Gastrocnemius medialis (tissue), 4 donors: ENCODE measurements around the gene CDCA4. TPM values are rescaled to one million over a fixed set of nuclear protein-coding genes. Genes with fewer than 3 reads are reported as not detected.
A peak's percentile ranks its signal among the peaks of the same experiment; 100 is the strongest.

ENCODE experiments used
- ATAC-seq, 2 donors: fragments of 150-250 bp; one replicate each; pipeline ENCODE4 v1.9.1; 2016
- DNase-seq, 2 donors: peaks; one replicate each; pipeline ENCODE4 v3.0.0-alpha.2; 2019
- H3K27ac ChIP-seq, 4 donors: fragments of 200-600 bp; sonication (generic); 1 replicate in 1 of 4; 2 replicates in 3 of 4; pipeline ENCODE4 v1.5.1; 2016 to 2018; ENCODE audit warnings: mild to moderate bottlenecking in 2 of 4, moderate library complexity in 1 of 4
- H3K27me3 ChIP-seq, 3 donors: fragments of 200-600 bp; sonication (generic) in 2 of 3; 1 replicate in 1 of 3; 2 replicates in 2 of 3; pipeline versions ENCODE4 v1.5.1 to v1.6.0; 2016 to 2019; ENCODE audit warnings: mild to moderate bottlenecking in 1 of 3, moderate library complexity in 1 of 3
- H3K36me3 ChIP-seq, 2 donors: fragments of 200-600 bp; sonication (generic) in 1 of 2; one replicate each; pipeline ENCODE4 v1.5.1; 2017 to 2018
- H3K4me1 ChIP-seq, 2 donors: fragments of 200-600 bp; sonication (generic) in 1 of 2; one replicate each; pipeline ENCODE4 v1.5.1; 2016 to 2017; ENCODE audit warnings: mild to moderate bottlenecking in 2 of 2
- H3K4me3 ChIP-seq, 4 donors: fragments of 200-600 bp; sonication (generic) in 3 of 4; 1 replicate in 1 of 4; 2 replicates in 3 of 4; pipeline ENCODE4 v1.5.1; 2016 to 2019; ENCODE audit warnings: mild to moderate bottlenecking in 2 of 4
- H3K9me3 ChIP-seq, 3 donors: fragments of 200-600 bp; sonication (generic) in 2 of 3; 1 replicate in 1 of 3; 2 replicates in 2 of 3; pipeline ENCODE4 v1.5.1; 2016 to 2019
- POLR2A ChIP-seq, 2 donors: fragments of 450-650 bp; IDR thresholded peaks; one replicate each; pipeline ENCODE4 v1.6.1; 2017; ENCODE audit warnings: antibody characterized with exemption in 2 of 2, mild to moderate bottlenecking in 2 of 2, moderate library complexity in 2 of 2
- in situ Hi-C, 4 donors: fragments of 200-750 bp; cut with MboI; loops; one replicate each; pipeline versions ENCODE4 v1.15.0 to v1.8.0; 2017; ENCODE audit warnings: low sequenced_read_pairs in 4 of 4
- intact Hi-C: fragments of 100-400 bp; cut with DNase I; formaldehyde crosslinking; loops from one replicate; pipeline ENCODE4 v1.15.1; 2023; ENCODE audit warnings: low total_unique reads
- total RNA-seq, 4 donors: library from RNA; depleted of rRNA; stranded (reverse); fragments of >200 nt; gene quantifications; one replicate each; pipeline versions ENCODE4 v1.1.0 to v1.2.3, GENCODE V29; 2016
- TF ChIP-seq, protein P1 (sequence below), 5 experiments: fragments of 450-650 bp in 3 of 5; fragments of 200-600 bp in 2 of 5; sonication (generic) in 2 of 5; IDR thresholded peaks in 4 of 5; conservative IDR thresholded peaks in 1 of 5; 1 replicate in 4 of 5; 2 replicates in 1 of 5; pipeline ENCODE4 v1.5.1; 2016 to 2019; ENCODE audit warnings: antibody characterized with exemption in 5 of 5, mild to moderate bottlenecking in 3 of 5, moderate library complexity in 3 of 5

CDCA4 gene
- total RNA-seq, 4 donors from 2014 or later = 0.71 to 2.2 (median 1.8) TPM

GRCh38 chr14:104971447-104972240 is 49.2 kb downstream of the CDCA4 start:
- Histone ChIP-seq H3K4me3 (no peak overlapping the region), H3K9me3 (no peaks in the 10 kb centered on the region), H3K27ac (peak overlapping the region; percentile 55 to 79 (median 64)), H3K4me1 (peaks cover 8 to 14% of the 10 kb centered on the region in 2 donors), H3K36me3 (no peaks in the 10 kb centered on the region), H3K27me3 (peaks cover 8 to 14% (median 12%) of the 10 kb centered on the region in 3 donors)
- no peak for TF ChIP-seq POLR2A (IDR thresholded peaks at IDR 0.05)
- TF ChIP-seq, protein P1, sequence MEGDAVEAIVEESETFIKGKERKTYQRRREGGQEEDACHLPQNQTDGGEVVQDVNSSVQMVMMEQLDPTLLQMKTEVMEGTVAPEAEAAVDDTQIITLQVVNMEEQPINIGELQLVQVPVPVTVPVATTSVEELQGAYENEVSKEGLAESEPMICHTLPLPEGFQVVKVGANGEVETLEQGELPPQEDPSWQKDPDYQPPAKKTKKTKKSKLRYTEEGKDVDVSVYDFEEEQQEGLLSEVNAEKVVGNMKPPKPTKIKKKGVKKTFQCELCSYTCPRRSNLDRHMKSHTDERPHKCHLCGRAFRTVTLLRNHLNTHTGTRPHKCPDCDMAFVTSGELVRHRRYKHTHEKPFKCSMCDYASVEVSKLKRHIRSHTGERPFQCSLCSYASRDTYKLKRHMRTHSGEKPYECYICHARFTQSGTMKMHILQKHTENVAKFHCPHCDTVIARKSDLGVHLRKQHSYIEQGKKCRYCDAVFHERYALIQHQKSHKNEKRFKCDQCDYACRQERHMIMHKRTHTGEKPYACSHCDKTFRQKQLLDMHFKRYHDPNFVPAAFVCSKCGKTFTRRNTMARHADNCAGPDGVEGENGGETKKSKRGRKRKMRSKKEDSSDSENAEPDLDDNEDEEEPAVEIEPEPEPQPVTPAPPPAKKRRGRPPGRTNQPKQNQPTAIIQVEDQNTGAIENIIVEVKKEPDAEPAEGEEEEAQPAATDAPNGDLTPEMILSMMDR (IDR thresholded peaks at IDR 0.05 in 4 of 5, conservative IDR thresholded peaks at IDR 0.05 in 1 of 5) = no peak
- intact Hi-C loops = loop anchor here (1.0 kb wide), 1 partner anchor 38 kb away; no protein-coding TSS in a partner anchor
- ATAC-seq = no peak
- no peak for DNase-seq
- in situ Hi-C loops = loop anchor here in 3 of 4 donors (5.0 kb wide), 1 partner anchor 76 kb away; no protein-coding TSS in a partner anchor

DNA sequence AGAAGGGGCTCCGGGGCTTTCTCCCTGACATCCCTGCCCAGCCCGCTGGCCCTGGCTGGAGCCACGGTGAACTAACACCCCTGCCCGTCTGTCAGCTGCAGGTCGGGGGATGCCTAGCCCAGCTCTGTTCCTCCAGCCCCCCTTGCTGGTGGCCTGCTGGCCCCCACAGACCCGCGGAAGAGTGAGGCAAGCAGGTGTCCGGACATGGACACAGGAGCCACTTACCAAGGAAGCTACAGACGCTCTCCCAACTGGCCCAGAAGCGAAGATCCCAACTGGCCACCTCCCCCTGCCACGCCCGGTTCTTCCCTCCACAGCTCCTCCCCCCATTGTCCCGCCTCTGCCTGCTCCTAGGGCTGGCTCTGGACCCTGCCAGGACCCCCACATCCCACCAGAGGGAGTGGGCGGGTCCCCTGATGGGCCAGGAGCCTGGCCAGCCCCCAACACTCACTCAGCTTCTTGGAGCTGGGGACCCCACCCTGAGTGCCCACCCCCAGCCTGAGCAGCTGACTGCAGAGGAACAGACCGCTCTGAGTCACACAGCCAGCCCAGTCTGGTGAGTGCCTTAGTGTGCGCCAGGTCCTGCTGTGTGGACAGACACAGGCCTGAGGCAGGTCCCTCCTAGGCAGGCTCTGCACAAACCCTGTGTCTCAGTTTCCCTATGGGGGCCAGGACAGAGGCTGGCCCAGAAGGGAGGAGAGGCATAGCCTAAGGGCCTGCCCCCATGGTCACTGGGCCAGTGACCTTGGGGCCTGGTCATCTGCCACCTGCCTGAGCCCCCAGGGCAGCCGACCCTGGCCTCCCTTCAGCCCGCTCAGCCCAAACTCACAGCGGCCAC is 50.4 kb downstream of the CDCA4 start:
- H3K4me1 ChIP-seq = peaks cover 8 to 10% of the 10 kb centered on the region in 2 donors
- ATAC-seq = peak in 1 of 2 donors; percentile 41
- peak overlapping the region; percentile 49 to 71 (median 60) for H3K27ac ChIP-seq
- TF ChIP-seq, protein P1 (IDR thresholded peaks at IDR 0.05 in 4 of 5, conservative IDR thresholded peaks at IDR 0.05 in 1 of 5) = no peak
- peak in 1 of 2 donors; percentile 34 for TF ChIP-seq POLR2A (IDR thresholded peaks at IDR 0.05)
- peaks cover 8 to 18% (median 17%) of the 10 kb centered on the region in 3 donors for H3K27me3 ChIP-seq
- DNase-seq = peak; percentile 43 to 74
- intact Hi-C loops = no loop called here
- H3K36me3 ChIP-seq = no peaks in the 10 kb centered on the region
- H3K4me3 ChIP-seq = peak overlapping the region in 1 of 4 donors; percentile 19
- H3K9me3 ChIP-seq = no peaks in the 10 kb centered on the region
- in situ Hi-C loops = loop anchor here in 3 of 4 donors (5.0 kb wide), 1 partner anchor 77 kb away; no protein-coding TSS in a partner anchor

DNA sequence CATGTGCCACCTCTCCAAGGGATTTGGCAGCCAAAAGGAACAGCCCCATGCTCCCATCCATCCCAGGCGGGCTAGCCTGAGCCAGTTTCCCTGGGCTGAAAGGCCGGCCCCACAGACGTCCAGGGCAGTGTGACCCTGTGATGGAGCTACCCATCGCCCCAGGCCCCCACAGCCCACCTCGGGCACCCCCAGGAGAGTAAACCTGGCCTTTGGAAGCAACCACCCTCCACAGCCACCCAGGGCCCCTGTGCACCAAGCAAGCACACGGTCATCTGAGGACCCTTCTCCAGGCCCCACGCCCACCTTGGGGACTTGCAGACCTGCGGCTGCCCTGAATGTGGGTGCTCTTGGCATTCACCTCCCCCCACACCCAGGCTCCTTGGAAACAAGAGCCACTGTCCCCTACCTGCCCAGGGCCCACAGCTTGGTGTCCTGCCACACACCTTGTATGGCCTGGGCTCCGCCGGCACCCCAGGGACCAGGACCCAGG is 51.1 kb downstream of the CDCA4 start:
- Histone ChIP-seq H3K36me3 (no peaks in the 10 kb centered on the region), H3K4me3 (peak overlapping the region in 1 of 4 donors; percentile 19), H3K4me1 (peaks cover 8 to 10% of the 10 kb centered on the region in 2 donors), H3K27me3 (peaks cover 8 to 18% (median 17%) of the 10 kb centered on the region in 3 donors), H3K9me3 (no peaks in the 10 kb centered on the region), H3K27ac (peak overlapping the region in 2 of 4 donors; percentile 64 to 71)
- intact Hi-C loops (no loop called here), in situ Hi-C loops (loop anchor here in 3 of 4 donors (5.0 kb wide), 1 partner anchor 78 kb away; no protein-coding TSS in a partner anchor)
- TF ChIP-seq POLR2A (IDR thresholded peaks at IDR 0.05) = no peak
- TF ChIP-seq, protein P1 (IDR thresholded peaks at IDR 0.05 in 4 of 5, conservative IDR thresholded peaks at IDR 0.05 in 1 of 5) = no peak
- DNase-seq = no peak
- no peak for ATAC-seq

- Histone ChIP-seq H3K4me3 (peak overlapping the region in 3 of 4 donors; percentile 36 to 46 (median 39)), H3K9me3 (no peaks in the 10 kb centered on the region), H3K4me1 (peaks cover 5 to 8% of the 10 kb centered on the region in 2 donors), H3K27me3 (peaks cover 8 to 18% (median 17%) of the 10 kb centered on the region in 3 donors), H3K27ac (peak overlapping the region in 3 of 4 donors; percentile 28 to 56 (median 56)), H3K36me3 (no peaks in the 10 kb centered on the region)
- intact Hi-C loops (no loop called here), in situ Hi-C loops (no loop called here)
- TF ChIP-seq, protein P1 (IDR thresholded peaks at IDR 0.05 in 4 of 5, conservative IDR thresholded peaks at IDR 0.05 in 1 of 5) = no peak
- no peak for TF ChIP-seq POLR2A (IDR thresholded peaks at IDR 0.05)
- DNase-seq (peak in 1 of 2 donors; percentile 12), ATAC-seq (no peak)
Measured at GRCh38 chr14:104968541-104969401, 52.1 kb downstream of the CDCA4 start.
